GM10248 (cell line): Measurements from ENCODE around the gene PGRMC1.
"Not testable (repeated sequence)": the region's sequence is repeated elsewhere in the genome, so short reads cannot be mapped to it uniquely, and the experiment has no call there.

ENCODE experiments used
- CTCF ChIA-PET: fragments of 300-600 bp; sonication (Branson Sonifier 250); formaldehyde crosslinking; extraction: SDS; loops from one replicate; lab custom pipeline; 2021; ENCODE audit warnings: antibody characterized with exemption; lab: Yijun Ruan, JAX
- POLR2A ChIA-PET: fragments of 350-650 bp; sonication (Branson Sonifier 250); formaldehyde crosslinking; extraction: SDS; loops from one replicate; lab custom pipeline; 2020; ENCODE audit warnings: antibody characterized with exemption; lab: Yijun Ruan, JAX
- DNase-seq: peaks from one replicate; pipeline ENCODE4 v3.0.0; 2012; ENCODE audit errors: extremely low spot score
- CTCF ChIP-seq: IDR thresholded peaks from 2 replicates; pipeline ENCODE4 v1.5.1; 2012; ENCODE audit warnings: mild to moderate bottlenecking, low read depth; ENCODE audit errors: extremely low read depth, missing control alignments, control extremely low read depth

Gene PGRMC1

GRCh38 chrX:119266364-119266995 lies 30.4 kb downstream of the PGRMC1 start:
- ChIA-PET CTCF (interaction anchor here (0.9 to 1.9 kb wide), 5 partner anchors 8 to 148 kb away, joined by 3 to 9 read pairs (median 4); no protein-coding TSS in a partner anchor), POLR2A (no interaction called here)
- peak; percentile 70 for TF ChIP-seq CTCF
- DNase-seq = peak; percentile 19

- POLR2A ChIA-PET, CTCF ChIA-PET, DNase-seq: not testable (repeated sequence)
These were observed 31.0 kb downstream of the PGRMC1 start for GRCh38 chrX:119267115-119267514.

- no peak for TF ChIP-seq CTCF
- DNase-seq = no peak
- ChIA-PET POLR2A (no interaction called here), CTCF (interaction anchor here (1.2 kb wide), 1 partner anchor 15 kb away, joined by 4 read pairs; no protein-coding TSS in a partner anchor)
These were observed 36.9 kb downstream of the PGRMC1 start for GRCh38 chrX:119272882-119273419.

- CTCF ChIA-PET = interaction anchor here (1.2 to 1.7 kb wide), 2 partner anchors 8 to 16 kb away, joined by 4 to 9 read pairs; no protein-coding TSS in a partner anchor
- DNase-seq = peak; percentile 60
- POLR2A ChIA-PET = no interaction called here
- TF ChIP-seq CTCF = no peak
These were observed 37.5 kb downstream of the PGRMC1 start for GRCh38 chrX:119273420-119274192.

GRCh38 chrX:119282347-119282746 lies 46.3 kb downstream of the PGRMC1 start:
- CTCF ChIA-PET, POLR2A ChIA-PET, DNase-seq: not testable (repeated sequence)

- no peak for TF ChIP-seq CTCF
- CTCF ChIA-PET = no interaction called here
- POLR2A ChIA-PET = no interaction called here
- no peak for DNase-seq
These were observed 52.9 kb downstream of the PGRMC1 start for GRCh38 chrX:119288890-119289393.

GRCh38 chrX:119290476-119290875 lies 54.4 kb downstream of the PGRMC1 start:
- POLR2A ChIA-PET = no interaction called here
- CTCF ChIA-PET = no interaction called here
- no peak for DNase-seq
- no peak for TF ChIP-seq CTCF

GRCh38 chrX:119291246-119291645 lies 55.2 kb downstream of the PGRMC1 start:
- POLR2A ChIA-PET, DNase-seq: not testable (repeated sequence)
- CTCF ChIA-PET = interaction anchor here (1.4 kb wide), 1 partner anchor 10 kb away, joined by 4 read pairs; no protein-coding TSS in a partner anchor
